Measurements from ENCODE around the gene TBC1D24. TPM values are rescaled to one million over a fixed set of nuclear protein-coding genes. Genes with fewer than 3 reads are reported as not detected.

Gene TBC1D24
- total and polyA plus RNA-seq, 9 of the 15 experiments (the other 6 are each of a cell fraction or from before 2014, with no cell fraction given): 1.7 to 22.6 (median 7.2) TPM

DNA sequence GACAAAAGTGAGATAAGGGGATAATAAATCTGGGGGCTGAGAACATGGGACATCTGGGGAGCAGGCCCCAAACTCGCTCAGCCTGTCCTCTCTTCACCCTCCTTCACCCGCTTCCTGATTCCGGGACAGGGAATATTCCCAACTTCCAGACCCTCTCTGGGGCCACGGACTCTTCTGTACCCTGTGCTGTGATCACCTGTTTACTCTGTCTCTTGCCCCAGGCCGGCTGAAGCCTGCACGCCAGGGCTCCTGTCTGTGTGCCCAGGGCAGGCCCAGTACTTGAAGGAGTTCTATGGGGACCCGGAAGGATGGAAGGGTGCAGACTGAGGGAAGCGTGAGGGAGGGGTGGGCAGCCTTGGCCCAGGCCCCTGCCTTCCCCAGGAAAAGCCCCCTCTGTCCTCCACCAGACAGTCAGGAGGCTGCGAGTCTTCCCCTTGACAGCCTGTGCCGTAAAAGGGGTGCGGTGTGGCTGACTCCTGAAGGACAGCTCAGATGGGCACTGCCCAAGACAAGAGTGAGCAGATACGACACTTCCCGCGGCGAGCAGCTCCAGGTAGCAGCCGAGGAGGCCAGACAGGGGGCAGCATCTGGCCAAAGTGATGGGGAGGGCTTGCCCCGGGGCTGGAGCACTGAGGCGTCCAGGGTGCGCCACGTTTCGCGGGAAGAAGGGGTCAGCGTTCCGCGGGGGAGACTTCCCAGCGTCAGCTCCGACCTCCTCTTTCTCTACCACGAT, 46.7 kb upstream of the TBC1D24 start (continued):
- no peak for TF ChIP-seq EP300 (IDR thresholded peaks at IDR 0.05; ENCODE audit: low read length)
- TF ChIP-seq MYNN (IDR thresholded peaks at IDR 0.05): no peak
- TF ChIP-seq MYNN (CRISPR knock-in tag; IDR thresholded peaks at IDR 0.05): no peak
- TF ChIP-seq ZNF384 (IDR thresholded peaks at IDR 0.05; ENCODE audit: low read depth, low read length): peak; percentile 28; the same call in 1 of the 2 replicates
- TF ChIP-seq RBM15 (IDR thresholded peaks at IDR 0.05; ENCODE audit: insufficient read depth, low read length): no peak
- TF ChIP-seq ZNF3 (CRISPR knock-in tag; IDR thresholded peaks at IDR 0.05): no peak
- TF ChIP-seq KDM1A (IDR thresholded peaks at IDR 0.05): no peak
- TF ChIP-seq MTF1 (CRISPR knock-in tag; IDR thresholded peaks at IDR 0.05; ENCODE audit: borderline replicate concordance): no peak
- TF ChIP-seq SOX6 (IDR thresholded peaks at IDR 0.05): no peak
- peak; percentile 39 to 47 for TF ChIP-seq RAD21 (CRISPR knock-in tag; conservative IDR thresholded peaks at IDR 0.05 in 1 of 2, IDR thresholded peaks at IDR 0.05 in 1 of 2)
- no peak for TF ChIP-seq ZNF584 (CRISPR knock-in tag; IDR thresholded peaks at IDR 0.05; ENCODE audit: low read depth)
- TF ChIP-seq, protein P1, sequence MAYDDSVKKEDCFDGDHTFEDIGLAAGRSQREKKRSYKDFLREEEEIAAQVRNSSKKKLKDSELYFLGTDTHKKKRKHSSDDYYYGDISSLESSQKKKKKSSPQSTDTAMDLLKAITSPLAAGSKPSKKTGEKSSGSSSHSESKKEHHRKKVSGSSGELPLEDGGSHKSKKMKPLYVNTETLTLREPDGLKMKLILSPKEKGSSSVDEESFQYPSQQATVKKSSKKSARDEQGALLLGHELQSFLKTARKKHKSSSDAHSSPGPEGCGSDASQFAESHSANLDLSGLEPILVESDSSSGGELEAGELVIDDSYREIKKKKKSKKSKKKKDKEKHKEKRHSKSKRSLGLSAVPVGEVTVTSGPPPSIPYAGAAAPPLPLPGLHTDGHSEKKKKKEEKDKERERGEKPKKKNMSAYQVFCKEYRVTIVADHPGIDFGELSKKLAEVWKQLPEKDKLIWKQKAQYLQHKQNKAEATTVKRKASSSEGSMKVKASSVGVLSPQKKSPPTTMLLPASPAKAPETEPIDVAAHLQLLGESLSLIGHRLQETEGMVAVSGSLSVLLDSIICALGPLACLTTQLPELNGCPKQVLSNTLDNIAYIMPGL (CRISPR knock-in tag; IDR thresholded peaks at IDR 0.05): 0 out of 2 replicates have a peak, but pooled peaks have one; percentile 47
- no peak for TF ChIP-seq ZNF644 (tag; IDR thresholded peaks at IDR 0.05; ENCODE audit: low read depth)
- TF ChIP-seq FOXK2 (conservative IDR thresholded peaks at IDR 0.05 in 1 of 2, IDR thresholded peaks at IDR 0.05 in 1 of 2; ENCODE audit: low read depth in 2 of 2): no peak
- no peak for TF ChIP-seq RAD51 (IDR thresholded peaks at IDR 0.05; ENCODE audit: borderline replicate concordance, low read depth)
- TF ChIP-seq NCOA1 (IDR thresholded peaks at IDR 0.05; ENCODE audit: low read depth): no peak
- TF ChIP-seq, protein P2, sequence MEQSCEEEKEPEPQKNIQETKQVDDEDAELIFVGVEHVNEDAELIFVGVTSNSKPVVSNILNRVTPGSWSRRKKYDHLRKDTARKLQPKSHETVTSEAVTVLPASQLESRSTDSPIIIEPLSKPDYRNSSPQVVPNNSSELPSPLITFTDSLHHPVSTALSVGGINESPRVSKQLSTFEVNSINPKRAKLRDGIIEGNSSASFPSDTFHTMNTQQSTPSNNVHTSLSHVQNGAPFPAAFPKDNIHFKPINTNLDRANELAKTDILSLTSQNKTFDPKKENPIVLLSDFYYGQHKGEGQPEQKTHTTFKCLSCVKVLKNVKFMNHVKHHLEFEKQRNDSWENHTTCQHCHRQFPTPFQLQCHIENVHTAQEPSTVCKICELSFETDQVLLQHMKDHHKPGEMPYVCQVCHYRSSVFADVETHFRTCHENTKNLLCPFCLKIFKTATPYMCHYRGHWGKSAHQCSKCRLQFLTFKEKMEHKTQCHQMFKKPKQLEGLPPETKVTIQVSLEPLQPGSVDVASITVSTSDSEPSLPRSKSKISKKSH (CRISPR knock-in tag; IDR thresholded peaks at IDR 0.05): no peak
- TF ChIP-seq, protein P3, sequence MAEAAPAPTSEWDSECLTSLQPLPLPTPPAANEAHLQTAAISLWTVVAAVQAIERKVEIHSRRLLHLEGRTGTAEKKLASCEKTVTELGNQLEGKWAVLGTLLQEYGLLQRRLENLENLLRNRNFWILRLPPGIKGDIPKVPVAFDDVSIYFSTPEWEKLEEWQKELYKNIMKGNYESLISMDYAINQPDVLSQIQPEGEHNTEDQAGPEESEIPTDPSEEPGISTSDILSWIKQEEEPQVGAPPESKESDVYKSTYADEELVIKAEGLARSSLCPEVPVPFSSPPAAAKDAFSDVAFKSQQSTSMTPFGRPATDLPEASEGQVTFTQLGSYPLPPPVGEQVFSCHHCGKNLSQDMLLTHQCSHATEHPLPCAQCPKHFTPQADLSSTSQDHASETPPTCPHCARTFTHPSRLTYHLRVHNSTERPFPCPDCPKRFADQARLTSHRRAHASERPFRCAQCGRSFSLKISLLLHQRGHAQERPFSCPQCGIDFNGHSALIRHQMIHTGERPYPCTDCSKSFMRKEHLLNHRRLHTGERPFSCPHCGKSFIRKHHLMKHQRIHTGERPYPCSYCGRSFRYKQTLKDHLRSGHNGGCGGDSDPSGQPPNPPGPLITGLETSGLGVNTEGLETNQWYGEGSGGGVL (CRISPR knock-in tag; IDR thresholded peaks at IDR 0.05): no peak
- TF ChIP-seq GTF2F1 (IDR thresholded peaks at IDR 0.05; ENCODE audit: low read depth, low read length): no peak
- TF ChIP-seq MYC (IDR thresholded peaks at IDR 0.05; ENCODE audit: low read depth, low read length): peak; percentile 56
- TF ChIP-seq MYC (CRISPR knock-in tag; IDR thresholded peaks at IDR 0.05; ENCODE audit: borderline replicate concordance, low read depth): no peak
- TF ChIP-seq, protein P4, sequence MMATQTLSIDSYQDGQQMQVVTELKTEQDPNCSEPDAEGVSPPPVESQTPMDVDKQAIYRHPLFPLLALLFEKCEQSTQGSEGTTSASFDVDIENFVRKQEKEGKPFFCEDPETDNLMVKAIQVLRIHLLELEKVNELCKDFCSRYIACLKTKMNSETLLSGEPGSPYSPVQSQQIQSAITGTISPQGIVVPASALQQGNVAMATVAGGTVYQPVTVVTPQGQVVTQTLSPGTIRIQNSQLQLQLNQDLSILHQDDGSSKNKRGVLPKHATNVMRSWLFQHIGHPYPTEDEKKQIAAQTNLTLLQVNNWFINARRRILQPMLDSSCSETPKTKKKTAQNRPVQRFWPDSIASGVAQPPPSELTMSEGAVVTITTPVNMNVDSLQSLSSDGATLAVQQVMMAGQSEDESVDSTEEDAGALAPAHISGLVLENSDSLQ (IDR thresholded peaks at IDR 0.05): peak; percentile 56
- TF ChIP-seq CBFA2T2 (conservative IDR thresholded peaks at IDR 0.05): no peak
- no peak for TF ChIP-seq NUFIP1 (IDR thresholded peaks at IDR 0.05; ENCODE audit: partially characterized antibody)
